Measurements from ENCODE around the gene GLRA3. TPM values are rescaled to one million over a fixed set of nuclear protein-coding genes. Genes with fewer than 3 reads are reported as not detected.

Gene GLRA3
- total RNA-seq, 4 donors from 2014 or later: not detected

GRCh38 chr4:174847801-174848427, 18.9 kb upstream of the GLRA3 start:
- H3K27ac ChIP-seq: no peak overlapping the region
- H3K9me3 ChIP-seq: no peaks in the 10 kb centered on the region
- WGBS, 2 donors: 71 to 74% methylated on average over 2 of the region's 2 CpGs
- H3K27me3 ChIP-seq: no peaks in the 10 kb centered on the region
- TF ChIP-seq POLR2A (IDR thresholded peaks at IDR 0.05) (no peak), EP300 (IDR thresholded peaks at IDR 0.05) (no peak)
- TF ChIP-seq, protein P1, sequence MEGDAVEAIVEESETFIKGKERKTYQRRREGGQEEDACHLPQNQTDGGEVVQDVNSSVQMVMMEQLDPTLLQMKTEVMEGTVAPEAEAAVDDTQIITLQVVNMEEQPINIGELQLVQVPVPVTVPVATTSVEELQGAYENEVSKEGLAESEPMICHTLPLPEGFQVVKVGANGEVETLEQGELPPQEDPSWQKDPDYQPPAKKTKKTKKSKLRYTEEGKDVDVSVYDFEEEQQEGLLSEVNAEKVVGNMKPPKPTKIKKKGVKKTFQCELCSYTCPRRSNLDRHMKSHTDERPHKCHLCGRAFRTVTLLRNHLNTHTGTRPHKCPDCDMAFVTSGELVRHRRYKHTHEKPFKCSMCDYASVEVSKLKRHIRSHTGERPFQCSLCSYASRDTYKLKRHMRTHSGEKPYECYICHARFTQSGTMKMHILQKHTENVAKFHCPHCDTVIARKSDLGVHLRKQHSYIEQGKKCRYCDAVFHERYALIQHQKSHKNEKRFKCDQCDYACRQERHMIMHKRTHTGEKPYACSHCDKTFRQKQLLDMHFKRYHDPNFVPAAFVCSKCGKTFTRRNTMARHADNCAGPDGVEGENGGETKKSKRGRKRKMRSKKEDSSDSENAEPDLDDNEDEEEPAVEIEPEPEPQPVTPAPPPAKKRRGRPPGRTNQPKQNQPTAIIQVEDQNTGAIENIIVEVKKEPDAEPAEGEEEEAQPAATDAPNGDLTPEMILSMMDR (IDR thresholded peaks at IDR 0.05): no peak
- no peaks in the 10 kb centered on the region for H3K36me3 ChIP-seq
- no peaks in the 10 kb centered on the region for H3K4me1 ChIP-seq
- DNase-seq (ENCODE audit: low spot score in 2 of 2): no peak
- H3K4me3 ChIP-seq: no peak overlapping the region

- Histone ChIP-seq H3K27me3 (no peaks in the 10 kb centered on the region), H3K4me3 (no peak overlapping the region), H3K4me1 (no peaks in the 10 kb centered on the region), H3K9me3 (no peaks in the 10 kb centered on the region), H3K36me3 (no peaks in the 10 kb centered on the region), H3K27ac (no peak overlapping the region)
- DNase-seq (ENCODE audit: low spot score in 2 of 2): no peak
- TF ChIP-seq EP300 (IDR thresholded peaks at IDR 0.05) (no peak), POLR2A (IDR thresholded peaks at IDR 0.05) (no peak)
- TF ChIP-seq, protein P1 (IDR thresholded peaks at IDR 0.05): no peak
Measured at GRCh38 chr4:174835536-174835935, 6.5 kb upstream of the GLRA3 start.

- WGBS, 2 donors: 85 to 91% methylated on average over 2 of the region's 2 CpGs
- H3K27ac ChIP-seq: no peak overlapping the region
- DNase-seq (ENCODE audit: low spot score in 2 of 2): no peak
- no peaks in the 10 kb centered on the region for H3K9me3 ChIP-seq
- TF ChIP-seq POLR2A (IDR thresholded peaks at IDR 0.05): no peak
- no peak for TF ChIP-seq EP300 (IDR thresholded peaks at IDR 0.05)
- TF ChIP-seq, protein P1 (IDR thresholded peaks at IDR 0.05): no peak
- no peaks in the 10 kb centered on the region for H3K36me3 ChIP-seq
- no peak overlapping the region for H3K4me3 ChIP-seq
- no peaks in the 10 kb centered on the region for H3K27me3 ChIP-seq
- H3K4me1 ChIP-seq: peaks cover 0 to under 1% (median 0%) of the 10 kb centered on the region in 4 donors
Measured at GRCh38 chr4:174834477-174834876, 5.4 kb upstream of the GLRA3 start.

DNA sequence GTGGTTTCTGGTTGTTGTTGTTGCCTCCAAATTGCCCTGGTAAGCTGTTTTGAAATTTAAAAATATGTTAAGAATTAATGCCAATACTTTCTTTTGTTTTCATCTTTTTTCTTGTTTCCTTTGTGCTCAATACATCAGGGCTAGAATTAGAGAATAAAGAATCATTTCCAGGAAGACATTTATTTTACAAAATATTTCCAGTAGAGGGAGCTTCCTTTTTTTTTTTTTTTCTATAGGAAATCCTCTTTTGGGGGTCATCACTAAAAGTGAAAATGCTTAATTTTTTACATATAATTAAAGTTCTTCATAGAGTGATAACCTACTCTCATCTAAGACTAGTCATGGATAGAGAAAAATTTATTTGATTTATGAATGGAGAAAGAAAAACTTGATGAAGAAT, 2.4 kb downstream of the GLRA3 start:
- no peaks in the 10 kb centered on the region for H3K36me3 ChIP-seq
- TF ChIP-seq POLR2A (IDR thresholded peaks at IDR 0.05): no peak
- TF ChIP-seq, protein P1 (IDR thresholded peaks at IDR 0.05): no peak
- no peak for TF ChIP-seq EP300 (IDR thresholded peaks at IDR 0.05)
- DNase-seq (ENCODE audit: low spot score in 2 of 2): no peak

GRCh38 chr4:174815282-174815681, 13.8 kb downstream of the GLRA3 start:
- no peak overlapping the region for H3K27ac ChIP-seq
- DNase-seq (ENCODE audit: low spot score in 2 of 2): no peak
- 82 to 90% methylated on average over 3 of the region's 3 CpGs for WGBS, 2 donors

More for the DNA sequence above, 2.4 kb downstream of the GLRA3 start:
- peaks cover 0 to 7% of the 10 kb centered on the region in 2 donors for H3K27me3 ChIP-seq
- no peaks in the 10 kb centered on the region for H3K9me3 ChIP-seq
- peaks cover 0 to 8% (median 0%) of the 10 kb centered on the region in 4 donors for H3K4me1 ChIP-seq
- H3K4me3 ChIP-seq: no peak overlapping the region
- H3K27ac ChIP-seq: no peak overlapping the region

More at GRCh38 chr4:174815282-174815681, 13.8 kb downstream of the GLRA3 start:
- H3K4me1 ChIP-seq: no peaks in the 10 kb centered on the region
- no peaks in the 10 kb centered on the region for H3K27me3 ChIP-seq
- H3K9me3 ChIP-seq: peaks cover 0 to 10% (median 0%) of the 10 kb centered on the region in 4 donors
- no peak overlapping the region for H3K4me3 ChIP-seq
- TF ChIP-seq EP300 (IDR thresholded peaks at IDR 0.05): no peak
- no peak for TF ChIP-seq POLR2A (IDR thresholded peaks at IDR 0.05)
- TF ChIP-seq, protein P1 (IDR thresholded peaks at IDR 0.05): no peak
- no peaks in the 10 kb centered on the region for H3K36me3 ChIP-seq

All from tibial nerve (tissue), 4 donors.